ENCODE results near the gene C1orf226. TPM values are rescaled to one million over a fixed set of nuclear protein-coding genes. Genes with fewer than 3 reads are reported as not detected.
"Not testable (repeated sequence)": the region's sequence is repeated elsewhere in the genome, so short reads cannot be mapped to it uniquely, and the experiment has no call there.

The C1orf226 gene
- total RNA-seq, 8 experiments from 2014 or later, result 0.22 to 9.3 (median 3.9) TPM

DNA sequence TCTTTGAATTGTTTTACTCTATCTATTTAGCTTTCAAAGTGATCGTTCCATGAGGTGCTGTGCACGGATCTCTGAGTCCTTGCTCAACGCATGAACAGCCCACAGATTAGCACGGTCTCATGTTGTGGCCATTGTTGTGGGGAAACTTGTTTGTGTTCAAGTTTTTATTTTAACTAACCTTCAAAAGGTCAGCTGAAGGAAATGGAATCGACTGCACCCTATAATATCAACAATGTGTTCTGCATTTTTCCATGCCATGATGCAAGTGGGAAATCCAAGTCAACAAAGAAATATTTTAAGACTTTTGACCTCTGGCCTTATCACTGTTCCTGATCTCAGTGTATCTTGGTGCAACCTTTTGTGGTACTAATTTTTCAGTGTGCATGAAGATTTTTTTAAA, 24.3 kb downstream of the C1orf226 start:
- ATAC-seq (replicated peaks in 6 of 8), result no peak
- Histone ChIP-seq H3K4me3 (no peak overlapping the region), H3K4me1 (replicated peaks in 1 of 2) (no peaks in the 10 kb centered on the region), H3K27ac (no peak overlapping the region)
- WGBS, 10 experiments, result 17 to 93% (median 71%) methylated on average over 1 to 5 of the region's 5 CpGs
- in situ Hi-C loops (cut with MboI; ENCODE audit: low pct_unique_long_range_greater_than_20kb in 2 of 9, low sequenced_read_pairs in 9 of 9, unreplicated experiment in 9 of 9), result no loop called here

DNA sequence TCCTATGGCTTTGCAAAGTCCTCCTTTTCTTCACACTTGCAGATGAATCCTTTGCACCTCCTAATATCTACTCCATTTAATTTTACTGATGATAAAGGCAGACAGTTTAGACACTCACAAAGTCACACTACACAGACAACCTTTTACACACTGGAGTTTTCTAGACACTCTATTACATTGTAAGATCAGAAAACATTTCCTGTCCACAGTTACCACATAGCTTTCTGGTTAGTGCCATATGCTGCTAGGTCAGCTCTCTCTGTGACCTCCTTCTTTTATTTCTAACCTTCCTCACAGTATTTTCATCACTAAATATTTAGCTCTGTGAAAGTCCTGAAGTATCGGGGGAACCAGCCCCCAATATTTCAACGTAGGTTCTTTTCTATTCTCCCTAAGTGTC, 25.3 kb downstream of the C1orf226 start:
- in situ Hi-C loops (cut with MboI; ENCODE audit: low pct_unique_long_range_greater_than_20kb in 2 of 9, low sequenced_read_pairs in 9 of 9, unreplicated experiment in 9 of 9), result no loop called here
- WGBS, 10 experiments, result 50 to 100% (median 92%) methylated on average over 1 to 2 of the region's 2 CpGs
- H3K4me3 ChIP-seq, result no peak overlapping the region
- no peaks in the 10 kb centered on the region for H3K4me1 ChIP-seq (replicated peaks in 1 of 2)
- no peak overlapping the region for H3K27ac ChIP-seq
- no peak for ATAC-seq (replicated peaks in 6 of 8)

DNA sequence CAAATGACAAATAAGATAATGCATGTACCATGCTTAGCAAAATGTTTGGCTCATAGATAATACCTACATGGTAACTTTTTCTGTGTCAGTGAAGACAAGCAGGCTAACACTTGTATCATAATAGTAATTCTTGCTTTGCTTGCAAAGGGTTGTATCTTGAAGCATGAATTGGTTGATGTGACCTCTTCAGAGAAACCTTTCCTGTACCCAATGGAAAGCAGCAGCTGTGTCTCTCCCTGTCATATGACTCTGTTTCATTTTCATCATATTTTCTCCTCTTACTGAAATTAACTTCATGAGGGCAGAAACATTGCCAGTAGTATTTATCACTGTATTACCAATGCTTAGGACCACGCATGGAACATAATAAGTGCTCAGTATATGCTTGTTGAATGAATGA, 26.0 kb downstream of the C1orf226 start:
- Histone ChIP-seq H3K27ac (no peak overlapping the region), H3K4me3 (no peak overlapping the region), H3K4me1 (replicated peaks in 1 of 2) (no peaks in the 10 kb centered on the region)
- 80 to 100% (median 100%) methylated on average over 1 of the region's 1 CpG; no CpG with 5 or more reads in 1 of the 10 experiments for WGBS, 10 experiments
- in situ Hi-C loops (cut with MboI; ENCODE audit: low pct_unique_long_range_greater_than_20kb in 2 of 9, low sequenced_read_pairs in 9 of 9, unreplicated experiment in 9 of 9), result no loop called here
- ATAC-seq (replicated peaks in 6 of 8), result no peak

DNA sequence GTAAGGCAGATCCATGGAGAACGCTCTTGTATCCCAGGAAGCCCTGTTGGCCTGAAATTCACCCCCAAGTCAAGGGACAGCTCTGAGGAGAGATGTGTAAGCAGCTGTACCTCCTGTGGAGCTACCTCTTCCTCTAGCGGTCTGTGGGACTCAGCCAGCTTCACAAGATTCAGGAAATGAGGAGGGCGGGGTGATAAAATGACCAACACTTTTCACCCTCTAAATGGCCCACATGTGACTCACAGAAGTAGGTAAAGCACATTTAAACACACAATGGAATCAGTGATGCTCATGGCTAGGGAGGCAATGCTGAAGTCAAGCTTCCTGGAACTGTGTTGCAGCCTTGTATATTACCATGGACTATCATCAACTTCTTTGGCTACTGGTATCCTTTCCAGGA, 30.5 kb downstream of the C1orf226 start, which contains the start of gene SH2D1B:
Gene SH2D1B, minus strand, starts transcription at position 135 of the 400 bp plus-strand sequence. Its CDS starts 120 bp downstream, at position 15.
- peak in 2 of 8 experiments; percentile 53 to 71 for ATAC-seq (replicated peaks in 6 of 8)
- Histone ChIP-seq H3K4me1 (replicated peaks in 1 of 2) (no peaks in the 10 kb centered on the region), H3K27ac (no peak within 1 kb of the TSS), H3K4me3 (no peak within 1 kb of the TSS)
- WGBS, 10 experiments, result 53 to 93% (median 84%) methylated on average over 1 to 3 of the region's 3 CpGs; no CpG with 5 or more reads in 6 of the 10 experiments
- in situ Hi-C loops (cut with MboI; ENCODE audit: low pct_unique_long_range_greater_than_20kb in 2 of 9, low sequenced_read_pairs in 9 of 9, unreplicated experiment in 9 of 9), result no loop called here

DNA sequence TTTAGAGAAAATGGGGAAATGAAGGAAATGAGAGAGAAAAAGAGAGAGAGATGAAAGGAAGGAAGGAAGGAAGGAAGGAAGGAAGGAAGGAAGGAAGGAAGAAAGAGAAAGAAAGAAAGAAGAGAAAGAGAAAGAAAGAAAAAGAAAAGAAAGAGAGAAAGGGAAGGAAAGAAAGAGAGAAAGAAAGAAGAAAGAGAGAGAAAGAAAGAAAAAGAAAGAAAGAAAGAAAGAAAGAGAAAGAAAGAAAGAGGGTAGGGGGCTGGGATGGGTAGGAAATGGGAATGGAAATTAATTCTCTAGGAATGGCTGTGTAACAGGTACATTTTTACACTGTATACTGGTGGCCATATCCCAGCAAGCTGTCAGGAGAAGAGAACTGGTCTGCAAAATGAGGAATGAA, 34.7 kb downstream of the C1orf226 start:
- ATAC-seq (replicated peaks in 6 of 8), result no peak

DNA sequence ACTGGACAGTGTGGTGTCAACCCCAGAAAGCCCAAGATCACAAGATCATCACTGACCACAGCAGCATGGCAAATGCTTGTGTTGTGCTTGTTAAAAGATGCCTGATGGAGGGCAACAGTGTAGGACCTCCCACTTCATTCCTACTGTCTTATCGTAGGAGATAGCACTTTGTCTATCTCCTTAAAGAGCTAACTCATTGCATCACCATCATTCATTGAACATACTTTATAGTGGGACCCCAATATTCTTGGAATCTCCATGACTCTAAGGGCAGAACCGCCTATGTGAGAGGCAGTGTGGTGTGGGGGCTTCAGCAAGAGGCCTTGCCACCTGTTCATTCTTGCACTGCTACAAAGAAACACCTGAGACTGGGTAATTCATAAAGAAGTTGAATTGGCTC, 35.4 kb downstream of the C1orf226 start:
- Histone ChIP-seq H3K27ac (no peak overlapping the region), H3K4me1 (replicated peaks in 1 of 2) (no peaks in the 10 kb centered on the region), H3K4me3 (no peak overlapping the region)
- in situ Hi-C loops (cut with MboI; ENCODE audit: low pct_unique_long_range_greater_than_20kb in 2 of 9, low sequenced_read_pairs in 9 of 9, unreplicated experiment in 9 of 9), result no loop called here
- no peak for ATAC-seq (replicated peaks in 6 of 8)
- 65 to 100% (median 87%) methylated on average over 1 to 2 of the region's 2 CpGs; no CpG with 5 or more reads in 2 of the 10 experiments for WGBS, 10 experiments

More for the DNA sequence above, 34.7 kb downstream of the C1orf226 start:
- Histone ChIP-seq H3K4me3 (no peak overlapping the region), H3K4me1 (replicated peaks in 1 of 2) (no peaks in the 10 kb centered on the region), H3K27ac (no peak overlapping the region)
- in situ Hi-C loops (cut with MboI; ENCODE audit: low pct_unique_long_range_greater_than_20kb in 2 of 9, low sequenced_read_pairs in 9 of 9, unreplicated experiment in 9 of 9), result no loop called here

DNA sequence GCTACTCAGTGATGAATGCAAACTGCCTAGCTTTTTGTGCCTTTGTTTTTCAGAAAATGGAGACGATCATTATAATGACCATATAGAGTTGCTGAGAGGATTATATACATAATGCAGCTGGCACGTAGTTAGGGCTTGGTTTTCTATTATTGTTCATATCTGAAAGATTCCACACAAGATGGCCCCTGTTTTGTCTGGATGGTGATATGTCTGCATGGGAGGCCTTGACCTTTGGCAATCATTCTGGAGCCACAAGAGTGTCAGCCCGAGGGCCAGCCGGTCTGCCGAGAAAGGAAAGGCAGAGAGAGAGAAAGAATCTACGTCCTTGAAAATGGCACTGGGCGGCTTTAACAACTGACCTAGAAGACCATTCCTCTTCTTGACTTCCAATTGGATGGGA, 36.1 kb downstream of the C1orf226 start:
- in situ Hi-C loops (cut with MboI; ENCODE audit: low pct_unique_long_range_greater_than_20kb in 2 of 9, low sequenced_read_pairs in 9 of 9, unreplicated experiment in 9 of 9), result no loop called here
- 63 to 96% (median 88%) methylated on average over 2 to 7 of the region's 7 CpGs; no CpG with 5 or more reads in 1 of the 10 experiments for WGBS, 10 experiments
- H3K27ac ChIP-seq, result no peak overlapping the region
- no peak overlapping the region for H3K4me3 ChIP-seq
- no peaks in the 10 kb centered on the region for H3K4me1 ChIP-seq (replicated peaks in 1 of 2)
- ATAC-seq (replicated peaks in 6 of 8), result no peak

DNA sequence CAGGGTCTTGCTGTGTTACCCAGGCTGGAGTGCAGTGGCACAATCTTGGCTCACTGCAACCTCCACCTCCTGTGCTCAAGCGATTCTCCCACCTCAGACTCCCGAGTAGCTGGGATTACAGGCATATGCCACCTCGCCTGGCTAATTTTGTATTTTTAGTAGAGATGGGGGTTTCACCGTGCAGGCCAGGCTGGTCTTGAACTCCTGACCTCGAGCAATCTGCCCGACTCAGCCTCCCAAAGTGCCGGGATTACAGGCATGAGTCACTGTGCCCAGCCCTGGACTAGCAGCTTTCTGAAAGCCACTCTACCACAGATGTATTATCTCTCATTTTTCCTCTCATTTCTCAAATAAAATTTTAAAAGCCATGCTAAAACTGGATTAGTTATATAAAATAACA, 37.1 kb downstream of the C1orf226 start:
- H3K4me1 ChIP-seq (replicated peaks in 1 of 2); ATAC-seq (replicated peaks in 6 of 8); in situ Hi-C loops (cut with MboI; ENCODE audit: low pct_unique_long_range_greater_than_20kb in 2 of 9, low sequenced_read_pairs in 9 of 9, unreplicated experiment in 9 of 9); H3K27ac ChIP-seq; H3K4me3 ChIP-seq: not testable (repeated sequence)
- WGBS, 10 experiments, result 10 to 100% (median 89%) methylated on average over 1 to 7 of the region's 7 CpGs; no CpG with 5 or more reads in 1 of the 10 experiments

DNA sequence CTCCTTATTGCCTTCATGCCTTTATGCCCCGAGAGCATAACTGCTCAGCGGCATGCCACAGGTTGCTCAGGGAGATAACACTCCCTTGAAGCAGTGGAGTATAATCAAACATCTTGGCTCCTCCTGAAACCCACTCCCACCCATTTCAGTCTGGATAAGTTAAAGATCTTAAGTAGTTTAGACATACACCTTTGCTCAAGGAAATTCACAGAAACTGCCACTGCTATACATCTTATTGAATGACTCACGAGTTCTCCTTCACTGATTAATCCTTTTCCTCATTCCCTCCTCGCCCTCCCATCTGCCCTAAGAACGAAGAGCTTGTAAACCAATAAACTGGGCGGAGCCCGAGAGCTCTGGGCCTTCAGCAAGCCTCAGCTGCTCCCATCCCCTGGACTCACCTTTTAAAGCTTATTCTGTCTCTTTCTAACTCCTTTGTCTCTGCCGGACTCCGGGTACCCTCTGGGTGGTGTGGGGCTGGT, 38.0 kb downstream of the C1orf226 start:
- H3K4me3 ChIP-seq; H3K27ac ChIP-seq; in situ Hi-C loops (cut with MboI; ENCODE audit: low pct_unique_long_range_greater_than_20kb in 2 of 9, low sequenced_read_pairs in 9 of 9, unreplicated experiment in 9 of 9); H3K4me1 ChIP-seq (replicated peaks in 1 of 2): not testable (repeated sequence)
- 40 to 94% (median 67%) methylated on average over 2 to 9 of the region's 9 CpGs; no CpG with 5 or more reads in 2 of the 10 experiments for WGBS, 10 experiments
- peak in 1 of 8 experiments; percentile 27 for ATAC-seq (replicated peaks in 6 of 8)

DNA sequence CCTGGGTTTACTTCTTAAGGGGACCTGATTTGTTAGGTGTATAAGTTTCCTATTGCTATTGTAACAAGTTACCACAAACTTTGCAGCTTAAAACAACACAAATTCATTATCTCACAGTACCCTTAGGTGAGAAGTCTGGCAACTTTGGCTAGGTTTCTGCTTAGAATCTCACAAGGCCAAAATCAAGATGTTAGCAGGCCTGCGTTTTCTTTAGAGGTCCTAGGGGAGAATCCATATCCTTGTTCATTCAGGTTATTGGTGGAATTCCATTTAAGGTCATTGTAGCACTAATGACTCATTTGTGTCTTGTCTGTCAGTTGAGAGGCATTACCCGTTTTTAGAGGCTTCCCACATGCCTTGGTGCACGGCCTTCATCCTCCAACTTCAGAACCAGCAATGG, 38.6 kb downstream of the C1orf226 start:
- no peak for ATAC-seq (replicated peaks in 6 of 8)
- no peak overlapping the region for H3K4me3 ChIP-seq
- H3K27ac ChIP-seq, result no peak overlapping the region
- no peaks in the 10 kb centered on the region for H3K4me1 ChIP-seq (replicated peaks in 1 of 2)
- in situ Hi-C loops (cut with MboI; ENCODE audit: low pct_unique_long_range_greater_than_20kb in 2 of 9, low sequenced_read_pairs in 9 of 9, unreplicated experiment in 9 of 9), result no loop called here
- 20 to 92% (median 79%) methylated on average over 1 to 3 of the region's 3 CpGs; no CpG with 5 or more reads in 3 of the 10 experiments for WGBS, 10 experiments

DNA sequence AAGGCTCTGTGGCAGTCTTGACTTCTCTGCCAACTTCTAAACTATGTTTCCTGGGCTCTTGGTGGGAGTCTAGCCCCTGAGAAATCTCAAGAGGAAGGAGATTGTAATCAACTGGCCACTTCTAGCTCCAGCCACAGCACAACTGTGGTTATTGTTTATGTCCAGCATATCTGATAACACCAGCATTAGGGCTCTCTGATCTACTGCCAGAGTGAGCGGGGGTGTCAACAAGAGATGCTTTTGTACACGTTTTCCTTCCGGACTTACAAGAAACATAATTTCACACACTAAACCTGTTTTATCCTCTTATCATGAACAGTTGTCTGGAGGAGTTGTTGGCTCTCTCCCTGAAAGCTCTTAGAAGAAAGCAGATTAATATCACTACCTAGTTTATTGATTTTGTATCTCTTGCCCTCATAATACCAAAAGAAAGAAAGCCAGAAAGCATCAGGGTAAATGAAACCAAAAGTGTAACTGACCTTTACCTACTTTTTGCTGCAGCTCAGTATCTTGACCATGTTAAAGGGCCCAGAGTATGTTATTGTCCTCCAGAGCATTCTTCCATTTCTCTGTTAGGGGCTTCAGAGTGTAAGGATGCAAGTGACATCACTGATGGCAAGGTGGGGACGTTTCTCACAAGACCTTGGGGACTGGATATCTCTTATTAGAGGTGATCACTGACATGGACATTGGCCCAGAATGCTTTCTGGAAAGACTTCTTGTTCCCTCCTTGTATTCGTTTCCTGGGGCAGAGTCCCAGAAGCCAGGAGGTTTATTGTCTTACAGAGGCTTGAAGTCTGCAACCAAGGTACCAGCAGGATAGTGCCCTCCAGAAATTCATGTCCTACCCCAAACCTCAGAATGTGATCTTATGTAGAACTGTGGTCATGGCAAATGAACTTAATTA, 40.0 kb downstream of the C1orf226 start:
- 33 to 79% (median 62%) methylated on average over 2 to 5 of the region's 5 CpGs; no CpG with 5 or more reads in 2 of the 10 experiments for WGBS, 10 experiments
- no peak for ATAC-seq (replicated peaks in 6 of 8)
- H3K27ac ChIP-seq, result no peak overlapping the region
- no peak overlapping the region for H3K4me3 ChIP-seq
- in situ Hi-C loops (cut with MboI; ENCODE audit: low pct_unique_long_range_greater_than_20kb in 2 of 9, low sequenced_read_pairs in 9 of 9, unreplicated experiment in 9 of 9), result no loop called here
- no peaks in the 10 kb centered on the region for H3K4me1 ChIP-seq (replicated peaks in 1 of 2)

DNA sequence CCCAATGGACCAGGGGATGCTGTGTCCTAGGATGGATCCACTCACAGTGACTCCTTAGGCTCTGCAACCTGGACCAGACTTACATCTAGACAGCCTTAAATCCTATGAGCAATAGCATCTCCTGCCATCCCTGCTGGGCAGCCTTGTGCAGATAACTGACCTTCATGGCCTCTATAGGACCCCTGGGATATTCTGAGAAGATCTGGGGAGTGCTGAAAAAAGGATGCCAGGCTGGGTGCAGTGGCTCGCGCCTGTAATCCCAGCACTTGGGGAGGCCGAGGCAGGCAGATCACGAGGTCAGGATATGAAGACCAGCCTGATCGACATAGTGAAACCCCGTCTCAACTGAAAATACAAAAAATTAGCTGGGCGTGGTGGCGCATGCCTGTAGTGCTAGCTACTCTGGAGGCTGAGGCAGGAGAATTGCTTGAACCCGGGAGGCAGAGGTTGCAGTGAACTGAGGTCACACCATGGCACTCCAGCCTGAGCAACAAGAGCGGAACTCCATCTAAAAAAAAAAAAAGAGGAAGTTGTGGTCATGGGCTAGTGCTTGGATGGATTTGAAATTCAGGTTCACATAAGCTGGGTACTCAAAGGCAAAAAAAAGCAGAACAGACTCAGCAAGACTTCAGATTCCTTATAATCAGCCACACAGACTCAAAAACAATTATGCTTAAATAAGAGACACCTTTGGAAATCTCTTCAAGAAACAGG, 41.3 kb downstream of the C1orf226 start:
- Histone ChIP-seq H3K4me1 (replicated peaks in 1 of 2) (no peaks in the 10 kb centered on the region), H3K4me3 (no peak overlapping the region), H3K27ac (no peak overlapping the region)
- ATAC-seq (replicated peaks in 6 of 8), result no peak
- in situ Hi-C loops (cut with MboI; ENCODE audit: low pct_unique_long_range_greater_than_20kb in 2 of 9, low sequenced_read_pairs in 9 of 9, unreplicated experiment in 9 of 9), result no loop called here
- 51 to 92% (median 80%) methylated on average over 2 to 10 of the region's 10 CpGs; no CpG with 5 or more reads in 1 of the 10 experiments for WGBS, 10 experiments

DNA sequence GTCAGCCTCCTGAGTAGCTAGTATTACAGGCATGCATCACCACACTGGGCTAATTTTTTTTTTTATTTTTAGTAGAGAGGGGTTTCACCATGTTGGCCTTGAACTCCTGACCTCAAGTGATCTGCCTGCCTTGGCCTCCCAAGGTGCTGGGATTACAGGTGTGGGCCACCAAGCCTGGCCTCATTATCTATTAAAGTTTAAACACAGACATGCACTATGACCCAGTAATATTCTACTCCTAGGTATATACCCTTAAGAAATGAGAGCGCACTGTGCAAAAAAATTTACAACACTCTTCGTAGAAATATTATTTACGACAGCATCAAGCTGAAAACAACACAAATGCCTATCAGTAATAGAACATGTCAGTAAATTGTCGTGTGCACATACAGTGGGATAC, 49.1 kb downstream of the C1orf226 start:
- WGBS, 10 experiments, result 10 to 100% (median 87%) methylated on average over 2 to 4 of the region's 4 CpGs; no CpG with 5 or more reads in 3 of the 10 experiments
- Histone ChIP-seq H3K4me3 (no peak overlapping the region), H3K27ac (no peak overlapping the region), H3K4me1 (replicated peaks in 1 of 2) (no peaks in the 10 kb centered on the region)
- in situ Hi-C loops (cut with MboI; ENCODE audit: low pct_unique_long_range_greater_than_20kb in 2 of 9, low sequenced_read_pairs in 9 of 9, unreplicated experiment in 9 of 9), result no loop called here
- ATAC-seq (replicated peaks in 6 of 8), result no peak
